ENCODE measurements around the gene CCDC33.

The CCDC33 gene

DNA sequence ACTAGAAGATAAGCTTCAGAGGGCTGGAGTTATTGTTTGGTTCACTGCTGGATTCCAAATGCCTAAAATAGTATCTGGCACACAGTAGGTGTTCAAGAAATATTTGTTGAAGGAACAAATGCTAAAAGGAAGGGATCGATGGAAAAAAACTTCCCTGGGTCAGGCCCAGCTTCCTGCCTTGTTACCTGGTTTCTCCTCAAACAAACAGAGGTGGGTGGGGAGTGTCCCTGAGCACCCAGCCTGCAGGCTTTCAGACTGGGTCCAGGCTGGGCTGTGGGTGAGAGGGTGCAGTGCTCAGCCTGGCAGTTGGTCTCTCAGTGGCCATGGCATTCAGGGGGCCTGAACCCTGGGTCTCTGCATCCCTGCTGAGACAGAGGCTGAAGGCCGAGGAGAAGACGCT, 19.2 kb upstream of the CCDC33 start:
- H3K4me1 ChIP-seq (ENCODE audit: control insufficient read depth in 1 of 2, insufficient read depth in 2 of 2, low read length in 2 of 2), result no peaks in the 10 kb centered on the region
- no peak overlapping the region for H3K23ac ChIP-seq (ENCODE audit: low read length)
- peaks cover 1% of the 10 kb centered on the region for H3K9me3 ChIP-seq (ENCODE audit: insufficient read depth, low read depth, low read length)
- no peak overlapping the region for H2BK12ac ChIP-seq (ENCODE audit: low read length)
- H4K91ac ChIP-seq (ENCODE audit: low read depth, low read length), result no peak overlapping the region
- no peak overlapping the region for H3K4me2 ChIP-seq (ENCODE audit: low read length)
- H3K14ac ChIP-seq (ENCODE audit: low read length), result no peak overlapping the region
- no peak overlapping the region for H4K8ac ChIP-seq (ENCODE audit: low read depth, low read length)
- DNase-seq, result no peak
- H3K18ac ChIP-seq (ENCODE audit: low read length), result no peak overlapping the region
- H3K79me2 ChIP-seq (ENCODE audit: control insufficient read depth, insufficient read depth, low read length, poor library complexity), result no peaks in the 10 kb centered on the region
- no peak overlapping the region for H3K27ac ChIP-seq (ENCODE audit: low read depth, low read length)
- no peak overlapping the region for H3K4ac ChIP-seq (ENCODE audit: low read depth, low read length)
- no peak overlapping the region for H2BK120ac ChIP-seq (ENCODE audit: insufficient read depth, low read length, poor library complexity)
- no peaks in the 10 kb centered on the region for H3K79me1 ChIP-seq (ENCODE audit: low read length)
- no peak overlapping the region for H2AK5ac ChIP-seq (ENCODE audit: low read length)
- H2BK5ac ChIP-seq (ENCODE audit: low read depth, low read length, poor library complexity), result no peak overlapping the region
- H3K36me3 ChIP-seq (ENCODE audit: control insufficient read depth in 1 of 2, insufficient read depth in 2 of 2, low read length in 2 of 2), result no peaks in the 10 kb centered on the region
- no CpG with 5 or more reads among the region's 3 CpGs for WGBS (ENCODE audit: extremely low coverage, insufficient coverage, insufficient read length)
- H3K27me3 ChIP-seq (ENCODE audit: insufficient read depth, low read length), result peaks cover 2% of the 10 kb centered on the region
- no peak overlapping the region for H2AFZ ChIP-seq (ENCODE audit: insufficient read depth, low read length, poor library complexity)
- no peak overlapping the region for H4K12ac ChIP-seq (ENCODE audit: low read depth, low read length)
- H3K9ac ChIP-seq (ENCODE audit: low read length), result no peak overlapping the region
- no peak overlapping the region for H3K4me3 ChIP-seq (ENCODE audit: low read depth, low read length)

DNA sequence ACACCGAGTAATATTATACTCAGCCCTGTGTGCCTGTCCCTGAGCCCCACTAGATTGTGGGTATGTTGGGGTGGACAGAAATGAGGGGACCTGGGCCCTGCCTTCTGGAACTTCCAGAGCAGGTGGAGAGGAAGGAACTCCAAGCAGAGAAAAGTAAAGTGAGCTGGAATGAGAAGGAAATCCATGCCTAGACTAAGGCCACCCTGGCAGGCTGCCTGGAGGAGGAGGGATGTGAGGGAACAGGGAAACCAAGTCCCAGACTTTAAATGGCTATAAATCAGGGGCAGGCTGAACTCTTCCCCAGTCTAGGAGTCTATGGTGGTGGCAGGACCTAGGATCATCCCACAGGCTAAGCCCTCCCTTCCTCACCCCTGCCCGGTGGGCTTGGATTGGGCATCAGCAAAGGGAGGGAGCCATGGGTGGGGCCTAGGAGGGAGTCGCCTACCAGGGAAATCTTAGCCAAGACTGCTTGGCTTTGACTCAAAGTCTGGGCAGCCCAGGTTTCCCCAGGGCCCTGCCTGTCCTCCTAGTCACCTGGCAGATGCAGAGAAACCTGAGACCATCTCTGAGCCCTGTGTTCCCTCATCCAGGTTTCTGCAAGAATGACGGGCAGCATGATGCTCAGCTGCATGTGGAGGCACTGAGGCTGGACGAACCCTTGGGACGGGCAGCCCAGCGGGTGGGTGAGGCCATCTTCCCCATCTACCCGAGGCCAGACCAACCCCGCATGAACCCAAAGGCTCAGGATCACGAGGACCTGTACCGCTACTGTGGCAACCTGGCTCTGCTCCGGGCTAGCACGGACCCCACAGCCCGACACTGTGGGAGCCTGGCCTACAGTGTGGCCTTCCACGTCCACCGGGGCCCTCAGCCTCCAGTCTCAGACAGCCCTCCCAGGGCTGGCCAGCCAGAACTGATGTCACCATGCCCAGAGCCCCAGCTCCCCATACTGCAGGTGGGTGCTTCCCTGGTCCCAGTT, 17.9 kb upstream of the CCDC33 start:
- Histone ChIP-seq H2AFZ (ENCODE audit: insufficient read depth, low read length, poor library complexity) (no peak overlapping the region), H3K4me2 (ENCODE audit: low read length) (no peak overlapping the region), H4K91ac (ENCODE audit: low read depth, low read length) (no peak overlapping the region), H4K12ac (ENCODE audit: low read depth, low read length) (no peak overlapping the region), H3K9ac (ENCODE audit: low read length) (no peak overlapping the region), H3K4me3 (ENCODE audit: low read depth, low read length) (no peak overlapping the region), H2BK12ac (ENCODE audit: low read length) (no peak overlapping the region), H2BK5ac (ENCODE audit: low read depth, low read length, poor library complexity) (no peak overlapping the region), H3K23ac (ENCODE audit: low read length) (no peak overlapping the region), H3K9me3 (ENCODE audit: insufficient read depth, low read depth, low read length) (peaks cover 1% of the 10 kb centered on the region), H3K4ac (ENCODE audit: low read depth, low read length) (no peak overlapping the region), H4K8ac (ENCODE audit: low read depth, low read length) (no peak overlapping the region), H3K79me1 (ENCODE audit: low read length) (no peaks in the 10 kb centered on the region), H2BK120ac (ENCODE audit: insufficient read depth, low read length, poor library complexity) (no peak overlapping the region), H3K14ac (ENCODE audit: low read length) (no peak overlapping the region), H3K79me2 (ENCODE audit: control insufficient read depth, insufficient read depth, low read length, poor library complexity) (no peaks in the 10 kb centered on the region), H3K27me3 (ENCODE audit: insufficient read depth, low read length) (peaks cover 6% of the 10 kb centered on the region), H3K27ac (ENCODE audit: low read depth, low read length) (no peak overlapping the region), H3K18ac (ENCODE audit: low read length) (no peak overlapping the region), H3K4me1 (ENCODE audit: control insufficient read depth in 1 of 2, insufficient read depth in 2 of 2, low read length in 2 of 2) (no peaks in the 10 kb centered on the region), H2AK5ac (ENCODE audit: low read length) (no peak overlapping the region), H3K36me3 (ENCODE audit: control insufficient read depth in 1 of 2, insufficient read depth in 2 of 2, low read length in 2 of 2) (no peaks in the 10 kb centered on the region)
- no CpG with 5 or more reads among the region's 16 CpGs for WGBS (ENCODE audit: extremely low coverage, insufficient coverage, insufficient read length)
- DNase-seq, result no peak

DNA sequence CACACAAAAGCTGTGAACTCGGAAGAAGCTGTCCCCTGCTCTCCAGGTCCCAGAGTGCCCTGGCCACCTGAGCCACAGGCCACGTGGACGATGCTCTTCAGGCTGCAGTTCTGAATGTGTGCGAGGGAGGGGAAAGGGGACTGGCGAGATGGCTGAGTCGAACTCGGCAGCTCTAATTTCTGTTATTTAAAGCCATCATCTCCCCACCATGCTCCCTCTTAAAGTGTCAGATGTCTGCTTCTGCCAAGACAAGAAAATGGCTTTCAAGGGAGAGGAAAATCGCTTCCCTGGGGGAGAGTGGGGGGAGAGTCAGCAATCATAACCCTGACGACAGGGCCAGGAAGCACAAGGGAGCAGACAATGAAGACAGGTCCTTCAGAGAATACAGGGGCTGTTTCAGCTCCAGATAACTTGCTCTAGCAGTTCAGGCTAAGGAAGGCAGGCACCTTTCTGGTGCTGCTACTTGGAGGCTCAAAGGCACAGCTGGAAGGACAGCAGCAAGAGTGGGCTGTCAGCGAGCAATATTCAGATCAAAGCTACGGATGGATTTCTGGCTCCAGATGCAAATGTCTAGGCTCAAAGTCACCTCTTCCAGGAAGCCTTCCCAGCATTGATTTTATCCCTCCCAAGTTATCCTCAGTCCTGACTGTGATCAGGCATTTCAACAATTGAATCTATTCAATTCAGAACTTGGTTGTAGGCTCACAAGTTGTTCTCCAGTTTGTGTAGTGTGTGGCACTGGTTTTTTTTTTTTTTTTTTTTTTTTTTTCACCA, 15.5 kb upstream of the CCDC33 start:
- peaks cover 1% of the 10 kb centered on the region for H3K9me3 ChIP-seq (ENCODE audit: insufficient read depth, low read depth, low read length)
- H3K4me1 ChIP-seq (ENCODE audit: control insufficient read depth in 1 of 2, insufficient read depth in 2 of 2, low read length in 2 of 2), result peaks cover 7 to 11% of the 10 kb centered on the region in 2 experiments
- no peak overlapping the region for H2BK120ac ChIP-seq (ENCODE audit: insufficient read depth, low read length, poor library complexity)
- H3K18ac ChIP-seq (ENCODE audit: low read length), result no peak overlapping the region
- H3K4me3 ChIP-seq (ENCODE audit: low read depth, low read length), result no peak overlapping the region
- peaks cover 6% of the 10 kb centered on the region for H3K27me3 ChIP-seq (ENCODE audit: insufficient read depth, low read length)
- no peak overlapping the region for H3K14ac ChIP-seq (ENCODE audit: low read length)
- DNase-seq, result no peak
- H3K4ac ChIP-seq (ENCODE audit: low read depth, low read length), result no peak overlapping the region
- H2AFZ ChIP-seq (ENCODE audit: insufficient read depth, low read length, poor library complexity), result no peak overlapping the region
- H3K23ac ChIP-seq (ENCODE audit: low read length), result no peak overlapping the region
- H3K79me1 ChIP-seq (ENCODE audit: low read length), result no peaks in the 10 kb centered on the region
- no peaks in the 10 kb centered on the region for H3K79me2 ChIP-seq (ENCODE audit: control insufficient read depth, insufficient read depth, low read length, poor library complexity)
- H3K27ac ChIP-seq (ENCODE audit: low read depth, low read length), result no peak overlapping the region
- H3K36me3 ChIP-seq (ENCODE audit: control insufficient read depth in 1 of 2, insufficient read depth in 2 of 2, low read length in 2 of 2), result no peaks in the 10 kb centered on the region
- H2AK5ac ChIP-seq (ENCODE audit: low read length), result no peak overlapping the region
- H3K9ac ChIP-seq (ENCODE audit: low read length), result no peak overlapping the region
- no peak overlapping the region for H4K8ac ChIP-seq (ENCODE audit: low read depth, low read length)
- no peak overlapping the region for H2BK12ac ChIP-seq (ENCODE audit: low read length)
- H4K91ac ChIP-seq (ENCODE audit: low read depth, low read length), result no peak overlapping the region
- no CpG with 5 or more reads among the region's 11 CpGs for WGBS (ENCODE audit: extremely low coverage, insufficient coverage, insufficient read length)
- no peak overlapping the region for H3K4me2 ChIP-seq (ENCODE audit: low read length)
- no peak overlapping the region for H2BK5ac ChIP-seq (ENCODE audit: low read depth, low read length, poor library complexity)
- no peak overlapping the region for H4K12ac ChIP-seq (ENCODE audit: low read depth, low read length)

DNA sequence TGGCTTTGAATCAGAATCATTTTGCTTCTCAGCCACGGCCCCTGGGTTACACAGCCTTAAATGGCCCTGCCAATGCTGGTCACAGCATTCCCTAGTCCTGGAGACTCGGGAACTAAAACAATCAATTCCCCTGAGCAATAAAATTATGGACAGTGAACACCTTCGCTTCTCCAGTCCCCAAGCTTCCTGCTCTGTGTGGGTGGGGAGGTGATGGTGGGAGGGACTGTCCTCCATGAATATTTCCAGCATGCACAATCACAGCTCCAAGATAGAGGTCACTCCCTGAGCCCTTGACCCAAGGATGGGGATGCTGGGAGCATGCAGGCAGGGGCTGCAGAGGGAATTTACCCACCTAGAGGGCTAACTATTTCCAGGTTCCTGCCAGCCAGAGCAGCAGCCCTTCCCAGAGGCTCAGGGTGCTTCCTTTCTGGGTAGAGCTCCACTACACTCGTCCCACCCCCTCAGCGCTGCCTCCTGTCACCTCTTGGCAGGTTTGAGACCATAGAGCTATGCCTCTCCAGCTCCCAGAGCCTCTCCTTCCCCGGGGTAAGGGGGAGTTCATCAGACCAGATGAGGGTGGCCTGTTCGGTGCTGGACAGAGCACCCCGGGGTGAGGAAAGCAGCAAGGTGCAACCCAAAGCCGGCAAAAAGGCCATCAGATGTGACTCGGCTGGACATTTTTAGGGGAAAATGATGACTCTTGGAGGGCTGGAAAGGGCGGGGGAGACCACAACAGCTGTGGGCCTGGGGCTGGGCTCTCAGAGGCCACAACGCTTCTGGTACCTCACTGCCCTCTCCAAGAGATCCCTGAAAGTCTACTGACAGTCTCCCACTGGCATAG, 14.5 kb upstream of the CCDC33 start:
- Histone ChIP-seq H2AK5ac (ENCODE audit: low read length) (no peak overlapping the region), H3K23ac (ENCODE audit: low read length) (no peak overlapping the region), H3K27me3 (ENCODE audit: insufficient read depth, low read length) (peaks cover 6% of the 10 kb centered on the region), H3K4me3 (ENCODE audit: low read depth, low read length) (no peak overlapping the region), H2BK120ac (ENCODE audit: insufficient read depth, low read length, poor library complexity) (no peak overlapping the region), H4K91ac (ENCODE audit: low read depth, low read length) (no peak overlapping the region), H3K79me1 (ENCODE audit: low read length) (no peaks in the 10 kb centered on the region), H3K4ac (ENCODE audit: low read depth, low read length) (no peak overlapping the region), H3K14ac (ENCODE audit: low read length) (no peak overlapping the region), H3K9me3 (ENCODE audit: insufficient read depth, low read depth, low read length) (peaks cover 1% of the 10 kb centered on the region), H3K4me2 (ENCODE audit: low read length) (no peak overlapping the region), H3K27ac (ENCODE audit: low read depth, low read length) (no peak overlapping the region), H4K12ac (ENCODE audit: low read depth, low read length) (no peak overlapping the region), H2BK12ac (ENCODE audit: low read length) (no peak overlapping the region), H3K79me2 (ENCODE audit: control insufficient read depth, insufficient read depth, low read length, poor library complexity) (no peaks in the 10 kb centered on the region), H3K4me1 (ENCODE audit: control insufficient read depth in 1 of 2, insufficient read depth in 2 of 2, low read length in 2 of 2) (peaks cover 7 to 11% of the 10 kb centered on the region in 2 experiments), H3K9ac (ENCODE audit: low read length) (no peak overlapping the region), H4K8ac (ENCODE audit: low read depth, low read length) (no peak overlapping the region), H2AFZ (ENCODE audit: insufficient read depth, low read length, poor library complexity) (no peak overlapping the region), H3K36me3 (ENCODE audit: control insufficient read depth in 1 of 2, insufficient read depth in 2 of 2, low read length in 2 of 2) (no peaks in the 10 kb centered on the region), H3K18ac (ENCODE audit: low read length) (no peak overlapping the region), H2BK5ac (ENCODE audit: low read depth, low read length, poor library complexity) (no peak overlapping the region)
- no CpG with 5 or more reads among the region's 12 CpGs for WGBS (ENCODE audit: extremely low coverage, insufficient coverage, insufficient read length)
- no peak for DNase-seq
